ENCODE measurements around the gene BMP7.
"Not testable (repeated sequence)": the region's sequence is repeated elsewhere in the genome, so short reads cannot be mapped to it uniquely, and the experiment has no call there.

The BMP7 gene

DNA sequence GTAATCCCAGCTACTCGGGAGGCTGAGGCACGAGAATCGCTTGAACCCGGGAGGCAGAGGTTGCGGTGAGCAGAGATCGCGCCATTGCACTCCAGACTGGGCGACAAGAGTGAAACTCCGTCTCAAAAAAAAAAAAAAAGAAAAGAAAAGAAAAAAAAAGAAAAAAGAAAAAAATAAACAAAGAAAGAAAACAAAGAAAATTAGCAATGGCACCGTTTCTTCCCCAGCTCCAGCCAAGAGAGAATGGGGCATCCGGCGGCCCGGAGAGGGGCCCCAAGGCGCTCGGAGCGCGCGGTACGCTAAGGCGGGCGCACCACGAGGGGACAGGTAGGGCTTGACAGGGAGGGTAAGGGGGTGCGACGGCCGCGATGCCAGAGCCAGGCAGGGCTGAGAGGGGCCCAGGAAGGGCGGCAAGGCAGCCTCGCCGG is 1.5 kb downstream of the BMP7 start:
- DNase-seq = not testable (repeated sequence)

DNA sequence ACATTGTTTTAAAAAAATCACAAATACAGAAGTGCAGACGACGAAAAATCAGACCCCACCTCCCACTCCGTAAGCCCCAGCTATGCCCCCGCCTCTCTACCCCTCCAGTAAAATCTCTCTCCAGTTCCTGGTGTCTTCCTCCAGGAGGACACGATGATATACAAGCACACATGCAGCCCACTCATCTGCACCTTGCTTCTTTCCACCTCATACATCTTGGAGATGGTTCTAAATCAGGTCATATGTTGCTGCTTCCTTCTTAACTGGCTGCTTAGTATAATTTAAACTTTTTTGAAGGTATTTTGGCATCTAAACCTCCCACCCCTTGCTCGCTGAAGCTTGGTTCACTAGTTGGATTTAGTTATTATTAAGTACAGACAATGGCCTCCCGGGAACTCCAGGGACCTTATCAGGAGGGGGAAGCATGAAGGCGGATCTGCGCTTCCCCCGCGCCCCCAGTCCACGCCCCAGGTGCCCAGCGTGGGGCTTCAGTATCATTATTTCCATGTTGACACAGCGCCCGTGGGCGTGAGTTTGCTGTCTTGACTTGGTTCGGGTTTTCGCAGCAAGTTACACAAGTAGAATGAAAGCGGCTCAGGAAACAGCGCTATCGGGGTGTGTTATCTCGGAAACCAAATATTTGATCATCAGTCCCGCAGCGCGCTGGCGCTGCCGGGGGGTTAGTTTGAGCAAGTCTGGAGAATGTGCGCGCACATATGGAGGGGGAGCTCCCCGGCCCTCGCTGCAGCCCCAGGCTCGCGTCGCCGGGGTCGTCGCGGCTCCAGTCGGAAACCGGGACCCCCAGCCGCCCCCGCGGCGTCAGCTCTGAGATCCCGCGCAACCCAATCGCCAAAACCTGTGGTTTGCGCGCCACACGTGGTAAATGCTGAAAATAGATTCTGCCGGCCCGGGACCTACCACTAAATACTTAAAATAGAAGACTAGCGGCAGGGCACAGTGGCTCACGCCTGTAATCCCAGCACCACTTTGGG is 2.3 kb downstream of the BMP7 start:
- DNase-seq = no peak

DNA sequence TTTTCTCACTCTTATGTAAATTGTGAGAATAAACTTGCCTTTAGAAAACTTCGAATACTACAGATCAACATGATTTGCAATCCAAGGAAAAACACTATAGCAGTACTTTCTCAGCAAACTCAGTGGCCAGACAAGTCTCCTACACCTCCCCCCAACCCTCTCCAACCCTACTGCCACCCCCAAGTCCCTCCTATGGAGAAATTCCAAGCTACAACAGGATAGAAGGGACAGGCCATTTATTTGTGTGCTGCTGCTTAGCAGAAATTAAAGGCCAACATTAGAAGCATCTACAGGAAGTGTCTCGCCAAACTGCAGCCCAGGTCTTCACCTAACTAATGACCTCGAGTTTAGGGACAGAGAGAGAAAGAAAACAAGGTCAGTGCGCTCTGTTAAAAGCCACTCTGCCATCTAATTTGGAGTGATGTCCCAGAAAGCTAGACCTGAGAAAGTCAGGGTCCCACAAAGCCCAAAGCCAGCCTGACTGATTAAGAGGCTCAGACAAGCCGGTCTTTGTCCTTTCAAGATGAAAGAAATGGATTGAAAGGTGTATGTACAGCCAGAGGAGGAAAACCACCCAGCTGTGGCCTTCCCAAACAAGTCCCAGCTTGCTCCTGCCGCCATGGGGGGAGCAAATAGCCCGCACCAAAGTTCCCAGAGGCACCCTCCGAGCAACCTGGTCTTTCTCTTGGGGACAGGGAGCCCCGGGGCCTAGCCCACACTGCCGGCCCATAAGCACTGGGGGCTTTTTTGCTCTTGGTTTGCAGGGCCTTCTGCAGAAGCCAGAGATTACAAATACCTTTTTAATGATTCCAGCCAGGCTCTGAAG is 3.4 kb downstream of the BMP7 start:
- DNase-seq = no peak

DNA sequence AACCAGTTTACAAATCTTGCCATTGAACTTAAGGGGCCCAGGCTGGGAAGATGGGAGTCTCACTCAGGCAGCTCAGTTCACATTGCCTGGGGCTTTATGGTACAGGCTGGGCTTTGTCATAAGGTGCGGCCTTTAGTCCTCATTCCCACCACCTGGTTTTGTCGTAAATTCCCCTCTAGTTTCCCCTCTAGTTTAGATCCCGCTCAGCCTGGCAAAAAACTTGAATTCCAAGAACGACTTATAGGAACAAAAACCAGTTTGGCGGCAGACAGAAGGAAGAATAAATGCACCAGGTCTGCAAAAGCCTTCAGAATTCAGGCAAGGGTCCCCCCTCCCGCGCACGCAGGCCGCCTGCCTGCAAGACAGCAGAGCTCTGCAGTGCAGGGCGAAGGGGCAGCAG is 4.1 kb downstream of the BMP7 start:
- no peak for DNase-seq

DNA sequence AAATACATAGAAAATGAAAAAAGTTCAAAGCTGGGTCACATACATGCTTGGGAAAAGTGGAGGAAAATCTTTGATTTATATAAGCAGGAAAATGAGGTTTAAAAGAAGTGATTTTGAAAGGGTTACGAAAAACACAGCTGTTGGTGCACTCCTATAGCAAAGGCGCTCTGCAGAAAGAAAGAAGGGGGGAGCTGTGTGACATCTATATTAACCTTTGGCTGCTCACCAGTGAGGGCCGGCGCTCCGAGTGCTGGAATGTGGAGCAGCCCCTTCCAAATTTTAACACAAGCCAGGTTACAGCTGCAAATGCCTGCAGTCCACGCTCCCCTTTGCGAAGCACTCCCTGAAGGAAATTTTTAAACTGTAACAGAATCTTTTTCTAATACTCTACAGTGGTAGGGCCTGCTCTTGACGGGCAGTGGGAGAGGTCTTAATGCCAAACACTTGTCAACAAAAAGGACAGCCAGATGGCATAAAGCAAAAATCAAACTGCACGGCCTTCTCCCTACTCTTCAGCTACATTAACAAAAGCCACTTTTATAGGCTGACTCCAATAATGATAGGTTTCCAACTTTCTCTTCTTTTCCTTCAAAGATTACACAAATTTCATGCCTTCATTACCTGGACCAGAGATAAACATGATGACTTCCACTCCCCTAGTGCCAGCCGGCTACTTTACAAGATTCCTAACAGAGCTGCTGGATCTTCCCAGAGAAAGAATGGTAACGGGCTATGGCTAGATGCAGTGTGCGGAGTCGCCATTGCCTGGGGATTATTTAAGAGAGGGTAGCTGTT is 4.8 kb downstream of the BMP7 start:
- no peak for DNase-seq

DNA sequence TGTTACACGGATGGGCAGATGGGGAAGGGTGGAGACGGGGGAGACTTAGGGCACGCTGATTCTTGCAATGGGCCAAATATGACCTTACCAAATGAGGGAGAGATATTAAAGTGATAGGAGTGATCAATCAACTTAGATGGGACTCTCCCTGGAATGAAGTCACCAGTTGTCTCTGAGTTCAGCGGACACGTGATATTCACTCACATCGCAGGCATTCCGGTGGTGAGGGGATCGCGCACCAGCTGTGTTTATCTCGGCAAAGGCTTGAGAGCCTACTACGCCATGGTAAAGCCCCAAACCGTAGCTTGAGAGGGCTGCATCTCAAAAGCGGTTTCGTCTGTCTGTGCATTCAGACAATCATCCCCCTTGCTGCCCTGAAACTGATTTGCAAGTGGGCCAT is 5.5 kb downstream of the BMP7 start:
- no peak for DNase-seq

DNA sequence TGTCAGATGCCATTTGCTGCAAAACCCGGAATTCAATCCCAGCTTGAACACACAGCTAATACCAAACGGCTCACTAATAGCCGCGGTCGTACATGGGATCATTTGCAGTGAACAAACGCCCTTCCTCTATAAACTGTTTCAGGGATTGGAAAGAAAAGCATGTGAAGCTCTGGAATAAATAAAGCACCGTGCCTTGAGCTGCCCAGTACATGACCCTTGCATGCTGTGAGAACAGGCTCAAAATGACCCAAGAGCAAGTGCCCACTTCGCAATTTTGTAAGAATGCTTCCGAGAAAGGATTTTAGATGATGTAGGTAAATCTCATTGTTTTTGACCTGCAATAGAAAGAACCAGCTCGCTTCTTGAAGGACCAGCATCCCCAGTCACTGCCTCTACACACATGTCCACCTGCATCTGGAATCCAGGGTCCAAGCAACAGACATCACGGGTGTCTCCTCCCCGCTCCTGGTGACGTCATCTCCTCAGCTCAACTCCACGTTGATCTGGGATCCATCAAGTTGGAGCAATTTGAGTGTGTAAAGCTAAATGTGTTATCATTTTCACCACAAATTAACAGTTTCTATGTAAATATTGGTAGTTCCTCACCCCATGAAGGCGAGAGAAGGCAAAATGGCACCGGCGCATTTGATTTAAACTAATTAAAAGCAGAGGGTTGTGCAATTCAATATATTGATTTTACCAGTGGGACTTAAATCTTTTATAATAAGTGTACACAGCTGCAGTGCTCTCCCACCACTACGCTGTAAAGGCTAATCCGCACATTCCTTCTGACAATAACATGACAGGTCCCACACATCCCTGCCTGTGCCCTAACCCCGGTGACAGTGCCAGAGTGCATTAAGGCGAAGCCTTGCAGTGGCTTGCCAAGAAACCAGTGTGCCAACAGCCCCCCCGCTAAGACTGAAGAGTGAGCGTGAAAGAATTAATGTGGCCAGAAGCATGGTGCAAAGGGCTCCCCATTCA is 6.2 kb downstream of the BMP7 start:
- DNase-seq = no peak

DNA sequence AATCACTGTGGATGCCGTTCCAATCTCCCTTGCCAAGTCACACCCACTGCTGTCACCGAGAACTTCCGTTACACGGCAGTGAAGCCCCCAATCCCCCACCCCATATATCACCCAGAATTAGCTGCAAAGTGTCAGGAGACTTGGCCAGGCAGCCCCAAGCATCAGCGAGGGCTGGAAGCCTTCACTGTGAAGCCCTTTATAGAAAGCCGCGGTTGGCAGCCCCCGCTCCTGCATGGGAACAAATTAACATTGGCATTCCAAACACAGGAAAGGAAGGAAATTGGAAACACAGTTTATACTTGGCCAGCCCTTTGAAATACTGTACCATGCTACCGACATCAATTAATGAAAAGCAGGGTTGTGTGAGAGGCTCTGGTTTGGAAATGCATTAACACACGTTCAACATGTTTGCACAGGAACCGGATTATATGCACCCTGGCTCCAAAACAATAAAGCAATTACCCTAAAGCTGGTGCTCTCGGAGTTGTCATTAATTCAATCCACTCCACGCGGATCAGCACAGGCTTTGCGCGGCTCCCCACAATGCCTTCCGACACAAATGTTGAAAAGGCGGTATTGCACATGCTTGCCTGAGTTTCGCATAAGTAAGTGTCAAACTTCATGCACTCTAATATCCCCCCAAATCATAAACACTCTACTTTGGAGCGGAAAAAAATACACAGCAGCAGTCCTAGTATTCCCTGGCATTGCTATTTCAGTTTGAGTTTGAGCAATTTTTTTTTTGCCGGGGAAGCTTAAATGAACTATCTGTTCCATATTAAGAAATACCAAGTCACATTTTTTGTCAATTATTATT is 7.1 kb downstream of the BMP7 start:
- no peak for DNase-seq

DNA sequence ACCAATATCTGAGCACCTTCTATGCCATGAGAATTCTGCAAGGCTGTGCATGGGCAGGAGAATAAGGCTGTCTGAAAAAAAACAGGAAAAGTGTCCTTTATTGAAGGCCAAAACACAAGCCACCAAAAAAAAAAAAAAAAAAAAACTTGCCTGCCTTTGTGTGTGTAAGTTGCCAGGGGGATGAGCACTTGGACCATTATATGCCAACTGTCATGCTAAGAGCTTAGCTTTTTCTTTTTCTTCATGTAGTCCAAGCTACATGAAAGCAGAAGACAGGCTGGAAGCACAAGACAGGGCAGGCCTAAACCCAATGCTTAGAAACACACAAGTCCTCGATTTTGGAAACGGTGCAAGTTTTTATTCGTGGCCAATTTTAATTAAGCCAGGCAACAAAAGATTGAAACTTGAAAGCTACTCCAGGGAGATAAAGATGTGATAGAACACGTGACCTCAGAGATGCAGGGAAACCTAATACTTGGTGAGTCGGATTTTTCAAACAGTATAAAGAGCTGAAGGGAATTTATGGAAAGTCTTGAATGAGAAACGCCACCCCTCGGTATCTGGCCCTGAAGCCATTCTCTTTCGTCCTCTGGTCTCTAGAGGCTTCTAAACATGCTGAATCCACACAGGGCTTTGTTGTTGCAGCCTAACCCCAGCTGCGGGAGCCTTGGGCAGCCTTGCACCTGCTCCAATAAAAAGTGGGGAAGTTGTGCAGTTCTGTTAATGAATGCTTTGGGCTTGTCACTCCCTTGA is 8.6 kb downstream of the BMP7 start:
- DNase-seq = no peak

DNA sequence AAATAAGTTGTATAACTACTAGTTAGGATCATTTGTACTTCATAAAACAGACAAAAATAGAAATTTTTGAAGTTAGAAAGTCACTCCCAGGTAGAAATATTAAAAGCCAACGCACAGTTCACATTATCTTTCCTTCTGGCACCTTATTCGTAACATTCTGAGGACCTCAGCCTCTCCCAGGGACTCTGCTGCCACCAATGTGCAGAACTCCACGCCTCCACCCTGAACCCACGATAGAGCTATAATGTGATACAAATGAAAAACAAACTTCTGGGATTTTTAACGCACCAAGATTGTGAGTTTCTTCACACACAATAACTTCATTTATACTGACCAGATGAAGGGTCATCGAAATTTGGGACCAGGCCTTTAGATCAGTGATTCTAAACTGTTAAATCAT is 9.5 kb downstream of the BMP7 start:
- no peak for DNase-seq

DNA sequence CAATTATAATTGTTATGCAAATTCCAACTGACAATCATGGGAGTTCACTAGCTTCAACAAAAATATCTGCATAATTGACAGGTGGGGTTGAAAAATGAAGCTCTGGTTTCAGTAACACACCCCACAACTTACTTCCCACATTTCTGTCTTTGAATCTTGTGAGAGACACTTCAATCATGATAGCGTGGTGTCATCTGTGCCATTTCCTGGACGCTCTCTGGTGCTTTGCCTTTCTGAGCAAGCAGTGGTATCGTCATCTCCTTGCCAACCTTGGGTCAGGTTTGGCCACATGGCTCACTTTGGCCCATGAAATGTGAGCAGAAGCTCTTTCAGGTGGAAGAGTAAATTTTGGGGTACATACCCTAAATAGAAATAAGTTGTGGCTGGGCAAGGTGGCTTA is 10.2 kb downstream of the BMP7 start:
- no peak for DNase-seq

DNA sequence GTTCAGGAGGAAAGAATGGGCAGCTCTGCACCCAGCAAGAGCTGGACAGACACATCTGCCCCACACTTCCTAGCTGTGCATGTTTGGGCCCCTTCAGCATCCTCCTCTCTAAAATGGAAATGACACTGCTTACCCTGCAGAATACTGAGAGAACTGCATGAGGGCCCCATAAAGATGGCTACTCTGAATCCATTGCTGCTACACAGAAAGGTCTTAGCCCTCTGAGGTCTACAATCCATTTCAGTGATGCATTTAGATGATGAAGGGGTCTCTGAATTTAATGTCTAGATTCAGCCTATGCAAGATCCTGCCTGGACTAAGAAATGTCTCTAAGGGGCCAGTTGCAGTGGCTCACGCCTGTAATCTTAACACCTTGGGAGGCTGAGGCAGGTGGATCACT is 11.3 kb downstream of the BMP7 start:
- no peak for DNase-seq

DNA sequence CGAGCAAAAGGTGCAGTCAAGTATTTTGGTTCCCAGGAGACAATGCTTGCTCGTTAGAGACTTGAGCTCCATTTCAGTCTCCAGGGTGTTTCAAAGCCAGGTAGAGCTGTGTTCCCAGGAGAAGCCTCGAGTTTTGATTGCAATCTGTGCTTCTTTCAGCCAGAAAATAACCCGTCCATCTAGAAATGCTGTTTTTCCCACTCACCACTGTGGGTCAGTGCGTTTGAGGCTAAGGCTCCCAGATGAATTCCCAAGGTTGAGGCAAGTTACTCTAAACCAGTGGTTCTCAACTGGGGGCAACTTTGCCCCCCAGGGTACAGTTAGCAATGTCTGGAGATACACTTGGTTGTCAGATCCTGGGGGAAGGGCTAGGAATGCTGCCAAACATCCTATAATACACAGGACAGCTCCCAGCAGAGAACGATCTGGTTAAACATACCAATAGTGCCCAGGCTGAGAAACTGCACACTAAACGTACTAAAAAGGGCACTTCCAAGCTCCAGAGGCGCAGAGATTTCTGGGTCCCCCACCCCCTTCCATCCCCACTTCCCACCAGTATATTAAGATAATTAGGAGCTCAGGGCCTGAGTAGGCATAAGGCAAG is 13.8 kb downstream of the BMP7 start:
- DNase-seq = no peak

DNA sequence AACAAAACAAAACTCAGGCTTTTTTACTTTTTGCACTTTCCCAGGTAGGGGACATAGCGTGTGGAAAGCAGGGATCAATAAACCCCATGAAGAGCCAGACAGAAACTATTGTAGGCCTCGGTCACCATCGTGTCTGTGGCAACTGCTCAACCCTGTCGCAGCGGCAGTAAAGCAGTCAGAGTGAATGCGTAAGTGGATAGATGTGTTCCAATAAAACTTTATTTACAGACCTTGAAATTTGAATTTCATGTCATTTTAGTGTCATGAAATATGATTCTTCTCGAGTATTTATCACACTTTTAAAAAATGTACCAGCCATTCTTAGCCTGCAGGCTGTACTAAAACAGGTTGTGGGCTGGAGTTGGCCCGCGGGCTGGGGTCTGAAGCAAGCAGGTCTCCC is 14.5 kb downstream of the BMP7 start:
- no peak for DNase-seq

DNA sequence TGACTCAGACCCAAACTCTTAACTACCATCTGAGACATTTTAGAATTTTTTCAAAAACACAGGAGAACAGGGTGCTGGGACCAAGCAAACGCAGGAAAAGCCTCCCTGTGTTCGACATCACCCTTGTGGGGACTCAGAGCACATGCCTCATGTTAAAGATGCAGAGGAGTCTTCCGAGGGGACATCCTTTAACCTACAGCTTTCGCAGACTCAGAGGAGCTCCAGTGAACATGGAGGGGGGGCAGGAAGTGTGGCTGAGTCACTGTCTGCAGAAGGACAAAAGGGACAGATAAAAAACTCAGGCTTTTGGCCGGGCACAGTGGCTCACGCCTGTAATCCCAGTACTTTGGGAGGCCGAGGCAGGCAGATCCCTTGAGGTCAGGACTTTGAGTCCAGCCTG is 15.1 kb downstream of the BMP7 start:
- DNase-seq = no peak

DNA sequence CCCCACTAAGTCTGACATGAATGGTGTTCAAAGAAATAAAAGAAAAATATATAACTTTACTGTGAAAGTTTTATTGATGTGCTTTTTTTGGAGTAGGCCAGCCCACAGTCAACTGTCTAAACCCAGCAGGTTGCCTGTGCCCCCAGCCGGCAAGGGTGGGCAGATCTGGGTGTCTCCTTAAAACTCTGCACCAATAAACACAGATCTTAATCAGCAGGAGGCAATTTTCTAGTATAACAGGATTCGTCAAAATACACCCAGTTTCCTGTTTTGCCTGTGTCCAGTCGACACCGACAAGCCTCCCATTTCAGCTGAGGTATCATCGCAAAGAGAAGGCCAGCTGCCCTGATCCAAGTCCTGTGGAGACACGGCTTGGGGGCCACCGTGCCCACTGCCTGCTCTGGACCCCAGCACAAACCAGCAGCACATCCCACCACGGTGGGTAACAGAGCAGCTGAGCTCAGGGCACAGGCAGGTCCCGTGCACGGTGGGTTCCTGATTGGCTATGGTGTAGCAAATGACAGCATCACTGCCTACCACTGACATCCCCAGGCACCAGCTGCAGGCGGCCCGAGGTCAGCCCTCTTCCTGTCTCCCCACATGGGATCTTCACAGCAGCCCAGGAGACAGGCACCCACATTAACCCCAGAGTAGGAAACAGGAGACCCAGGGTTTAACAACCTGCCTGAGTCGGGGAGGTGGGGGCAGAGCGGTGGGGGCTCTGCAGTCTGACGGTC is 15.7 kb downstream of the BMP7 start:
- no peak for DNase-seq

DNA sequence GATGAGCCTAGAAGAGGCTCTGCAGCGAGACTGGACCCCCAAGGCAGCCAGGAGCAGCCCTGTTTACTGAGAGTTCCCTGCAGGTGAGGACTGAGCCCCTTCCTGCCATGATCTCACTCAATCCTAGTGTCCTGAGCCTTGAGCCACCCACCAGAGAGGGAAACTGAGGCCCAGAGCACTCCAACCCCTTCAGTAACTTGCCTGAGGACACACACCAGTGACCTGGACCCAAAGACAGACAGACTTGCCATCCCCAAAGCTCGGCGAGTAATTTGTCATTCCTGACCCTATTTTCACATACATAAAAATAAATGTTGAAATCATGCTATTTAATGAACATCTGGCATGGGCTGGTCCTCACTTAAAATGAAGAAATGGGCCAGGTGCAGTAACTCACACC is 16.7 kb downstream of the BMP7 start:
- no peak for DNase-seq

DNA sequence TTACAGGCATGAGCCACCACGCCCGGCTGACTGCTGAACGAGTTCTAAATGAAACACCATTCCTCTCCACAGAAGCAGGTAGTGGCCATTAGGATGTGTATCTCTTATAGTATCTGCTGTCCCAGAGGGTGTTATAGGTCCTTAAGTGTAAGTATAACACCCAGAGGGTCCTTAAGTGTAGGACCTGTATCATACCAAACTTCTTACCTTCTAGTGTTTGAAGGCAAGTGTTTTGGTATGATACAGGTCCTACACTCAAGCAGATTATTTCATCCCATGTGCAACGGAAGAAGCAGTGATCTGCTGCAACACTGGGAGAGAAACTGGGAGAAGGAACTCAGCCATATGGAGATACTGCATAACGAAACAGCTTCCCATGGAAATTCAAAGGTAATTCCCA is 17.4 kb downstream of the BMP7 start:
- no peak for DNase-seq

All from activated CD4-positive, alpha-beta T cell treated with anti-CD3 and anti-CD28 coated beads for 1 hour (primary cell).